ENCODE measurements around the gene ANKUB1.

Gene ANKUB1

GRCh38 chr3:149808209-149808829 lies 16.0 kb upstream of the ANKUB1 start:
- DNase-seq: peak; percentile 63

GRCh38 chr3:149806171-149806778 lies 13.9 kb upstream of the ANKUB1 start:
- no peak for DNase-seq

- no peak for DNase-seq
These were observed 9.3 kb upstream of the ANKUB1 start for GRCh38 chr3:149801639-149802038.

- no peak for DNase-seq
These were observed 8.8 kb upstream of the ANKUB1 start for GRCh38 chr3:149801195-149801594.

GRCh38 chr3:149800693-149801092 lies 8.3 kb upstream of the ANKUB1 start:
- DNase-seq: no peak

GRCh38 chr3:149796026-149796425 lies 3.7 kb upstream of the ANKUB1 start:
- DNase-seq: no peak

GRCh38 chr3:149790698-149791097 lies 1.7 kb downstream of the ANKUB1 start:
- no peak for DNase-seq

GRCh38 chr3:149790268-149790667 lies 2.1 kb downstream of the ANKUB1 start:
- DNase-seq: no peak

GRCh38 chr3:149784064-149784704 lies 8.2 kb downstream of the ANKUB1 start:
- no peak for DNase-seq

GRCh38 chr3:149783576-149783975 lies 8.8 kb downstream of the ANKUB1 start:
- DNase-seq: no peak

GRCh38 chr3:149781741-149782140 lies 10.6 kb downstream of the ANKUB1 start:
- no peak for DNase-seq

GRCh38 chr3:149781211-149781610 lies 11.1 kb downstream of the ANKUB1 start:
- DNase-seq: no peak

- no peak for DNase-seq
These were observed 14.7 kb downstream of the ANKUB1 start for GRCh38 chr3:149777414-149778214.

GRCh38 chr3:149776170-149776569 lies 16.2 kb downstream of the ANKUB1 start:
- DNase-seq: no peak

- DNase-seq: no peak
These were observed 19.5 kb downstream of the ANKUB1 start for GRCh38 chr3:149772861-149773260.

GRCh38 chr3:149771652-149772271 lies 20.6 kb downstream of the ANKUB1 start:
- peak; percentile 43 for DNase-seq

GRCh38 chr3:149770246-149770645 lies 22.1 kb downstream of the ANKUB1 start:
- no peak for DNase-seq

GRCh38 chr3:149768704-149769103 lies 23.6 kb downstream of the ANKUB1 start:
- DNase-seq: no peak

GRCh38 chr3:149767720-149768119 lies 24.6 kb downstream of the ANKUB1 start:
- no peak for DNase-seq

- DNase-seq: no peak
These were observed 26.5 kb downstream of the ANKUB1 start for GRCh38 chr3:149765762-149766334.

- DNase-seq: no peak
These were observed 28.1 kb downstream of the ANKUB1 start for GRCh38 chr3:149764302-149764701.

GRCh38 chr3:149763565-149764195 lies 28.7 kb downstream of the ANKUB1 start:
- DNase-seq: no peak
